HepG2 (cell line): ENCODE data around the gene ABCE1. TPM values are rescaled to one million over a fixed set of nuclear protein-coding genes. Genes with fewer than 3 reads are reported as not detected.

Experiments
- ATF2 ChIP-seq: sonication (generic); formaldehyde crosslinking; IDR thresholded peaks from 2 replicates; pipeline ENCODE4 v1.4.0; 2020; ENCODE audit warnings: missing genetic modification reagents
- BORCS8-MEF2B ChIP-seq: sonication (generic); formaldehyde crosslinking; IDR thresholded peaks from 2 replicates; pipeline ENCODE4 v1.8.0; 2022; ENCODE audit warnings: mild to moderate bottlenecking, missing genetic modification reagents
- BRCA1 ChIP-seq: sonication (generic); formaldehyde crosslinking; IDR thresholded peaks from 2 replicates; pipeline ENCODE4 v1.4.0; 2020; ENCODE audit warnings: missing genetic modification reagents
- FOXA3 ChIP-seq: IDR thresholded peaks from 2 replicates; pipeline ENCODE4 v1.6.1; 2016; ENCODE audit warnings: missing genetic modification reagents, missing compliant biosample characterization
- IRF9 ChIP-seq: sonication (generic); formaldehyde crosslinking; IDR thresholded peaks from 2 replicates; pipeline ENCODE4 v1.8.0; 2022; ENCODE audit warnings: missing genetic modification reagents, mild to moderate bottlenecking, borderline replicate concordance
- KDM6A ChIP-seq: IDR thresholded peaks from 2 replicates; pipeline ENCODE4 v1.6.1; 2016; ENCODE audit warnings: low read depth
- ONECUT2 ChIP-seq: sonication (generic); formaldehyde crosslinking; IDR thresholded peaks from 2 replicates; pipeline ENCODE4 v1.4.0; 2020; ENCODE audit warnings: missing genetic modification reagents
- PAWR ChIP-seq: sonication (generic); formaldehyde crosslinking; IDR thresholded peaks from 2 replicates; pipeline ENCODE4 v1.4.0; 2020; ENCODE audit warnings: missing genetic modification reagents, mild to moderate bottlenecking, borderline replicate concordance
- PHF20 ChIP-seq: sonication (generic); formaldehyde crosslinking; IDR thresholded peaks from 2 replicates; pipeline ENCODE4 v1.5.0; 2020; ENCODE audit warnings: mild to moderate bottlenecking, missing genetic modification reagents
- POLR2G ChIP-seq: fragments of 200-400 bp; formaldehyde crosslinking; IDR thresholded peaks from 2 replicates; pipeline ENCODE4 v1.6.1; 2018; ENCODE audit warnings: mild to moderate bottlenecking, low read depth, low read length, moderate library complexity
- PTBP1 ChIP-seq: fragments of 200-400 bp; formaldehyde crosslinking; IDR thresholded peaks from 2 replicates; pipeline ENCODE4 v1.6.1; 2018; ENCODE audit warnings: low read length, low read depth; ENCODE audit not compliant: poor library complexity, severe bottlenecking
- SETDB1 ChIP-seq: sonication (generic); formaldehyde crosslinking; IDR thresholded peaks from 2 replicates; pipeline ENCODE4 v1.5.1; 2020; ENCODE audit warnings: missing genetic modification reagents, mild to moderate bottlenecking, borderline replicate concordance
- SP1 ChIP-seq, 2 experiments: fragments of 450-650 bp in 1 of 2; sonication (generic) in 1 of 2; formaldehyde crosslinking in 1 of 2; IDR thresholded peaks; 2 replicates each; pipeline versions ENCODE4 v1.4.0 to v1.6.1; 2016 to 2020; ENCODE audit warnings: missing genetic modification reagents in 1 of 2
- STAT5B ChIP-seq: sonication (generic); formaldehyde crosslinking; IDR thresholded peaks from 2 replicates; pipeline ENCODE4 v1.4.0; 2020; ENCODE audit warnings: missing genetic modification reagents
- TEF ChIP-seq: sonication (generic); formaldehyde crosslinking; IDR thresholded peaks from 2 replicates; pipeline ENCODE4 v1.5.0; 2020; ENCODE audit warnings: missing genetic modification reagents
- ZNF670 ChIP-seq: sonication (generic); formaldehyde crosslinking; IDR thresholded peaks from 2 replicates; pipeline ENCODE4 v1.8.0; 2022; ENCODE audit warnings: mild to moderate bottlenecking, missing genetic modification reagents, borderline replicate concordance
- polyA plus RNA-seq, 8 experiments: library from polyadenylated mRNA; depleted of rRNA in 3 of 8; stranded (reverse) in 7 of 8; unstranded in 1 of 8; fragments of >200 nt; fragmentation: Illumina TruSeq in 4 of 8; extraction: Trizol in 4 of 8; gene quantifications; 2 replicates each; pipeline versions ENCODE4 v1.2.1 to v1.2.3, GENCODE V29; 2011 to 2016; ENCODE audit warnings: low read depth in 4 of 8, missing spikeins in 1 of 8, mixed read lengths in 1 of 8; ENCODE audit not compliant: insufficient read depth in 1 of 8
- total RNA-seq, 5 experiments: library from RNA; depleted of rRNA; stranded (reverse); fragments of >200 nt; fragmentation: Illumina TruSeq; extraction: Trizol; gene quantifications; 2 replicates each; pipeline ENCODE4 v1.2.3, GENCODE V29; 2016; ENCODE audit warnings: low read depth in 1 of 5
- TF ChIP-seq, protein P1 (sequence below): sonication (generic); formaldehyde crosslinking; IDR thresholded peaks from 2 replicates; pipeline ENCODE4 v1.4.0; 2020; ENCODE audit warnings: missing genetic modification reagents, low read depth, mild to moderate bottlenecking, borderline replicate concordance
- TF ChIP-seq, protein P2 (sequence below): sonication (generic); formaldehyde crosslinking; IDR thresholded peaks from 2 replicates; pipeline ENCODE4 v1.4.0; 2020; ENCODE audit warnings: missing genetic modification reagents, mild to moderate bottlenecking, borderline replicate concordance
- TF ChIP-seq, protein P3 (sequence below): sonication (generic); formaldehyde crosslinking; IDR thresholded peaks from 2 replicates; pipeline ENCODE4 v1.4.0; 2020; ENCODE audit warnings: missing genetic modification reagents

Gene ABCE1
- total and polyA plus RNA-seq, 2 of the 13 experiments (the other 11 are each of a cell fraction or from before 2014, with no cell fraction given), result 50.8 to 139 TPM

GRCh38 chr4:145097821-145098674 is at the start of gene ABCE1, which contains the start of gene ANAPC10 (continued):
- TF ChIP-seq IRF9 (no peak), PHF20 (CRISPR knock-in tag) (peak; percentile 94), SP1 (IDR thresholded peaks at IDR 0.05) (no peak), SP1 (CRISPR knock-in tag; IDR thresholded peaks at IDR 0.05) (peak; percentile 51; the same call in 1 of the 2 replicates), TEF (no peak; the same call in 1 of the 2 replicates), PTBP1 (no peak), KDM6A (no peak), ZNF670 (CRISPR knock-in tag) (no peak), STAT5B (CRISPR knock-in tag) (no peak), ONECUT2 (CRISPR knock-in tag) (no peak), BORCS8-MEF2B (CRISPR knock-in tag) (peak; percentile 89), FOXA3 (CRISPR knock-in tag) (peak; percentile 56), PAWR (CRISPR knock-in tag) (no peak), POLR2G (peak; percentile 94), SETDB1 (CRISPR knock-in tag) (no peak), ATF2 (CRISPR knock-in tag) (peak; percentile 91), BRCA1 (peak; percentile 76; the same call in 1 of the 2 replicates)
- TF ChIP-seq, protein P1, sequence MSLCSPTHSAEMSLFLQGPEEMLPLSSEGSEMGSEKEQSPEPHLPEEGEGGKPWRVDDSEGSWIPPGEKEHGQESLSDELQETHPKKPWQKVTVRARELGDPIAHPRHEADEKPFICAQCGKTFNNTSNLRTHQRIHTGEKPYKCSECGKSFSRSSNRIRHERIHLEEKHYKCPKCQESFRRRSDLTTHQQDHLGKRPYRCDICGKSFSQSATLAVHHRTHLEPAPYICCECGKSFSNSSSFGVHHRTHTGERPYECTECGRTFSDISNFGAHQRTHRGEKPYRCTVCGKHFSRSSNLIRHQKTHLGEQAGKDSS (CRISPR knock-in tag), result 0 out of 2 replicates have a peak, but pooled peaks have one; percentile 52
- TF ChIP-seq, protein P2, sequence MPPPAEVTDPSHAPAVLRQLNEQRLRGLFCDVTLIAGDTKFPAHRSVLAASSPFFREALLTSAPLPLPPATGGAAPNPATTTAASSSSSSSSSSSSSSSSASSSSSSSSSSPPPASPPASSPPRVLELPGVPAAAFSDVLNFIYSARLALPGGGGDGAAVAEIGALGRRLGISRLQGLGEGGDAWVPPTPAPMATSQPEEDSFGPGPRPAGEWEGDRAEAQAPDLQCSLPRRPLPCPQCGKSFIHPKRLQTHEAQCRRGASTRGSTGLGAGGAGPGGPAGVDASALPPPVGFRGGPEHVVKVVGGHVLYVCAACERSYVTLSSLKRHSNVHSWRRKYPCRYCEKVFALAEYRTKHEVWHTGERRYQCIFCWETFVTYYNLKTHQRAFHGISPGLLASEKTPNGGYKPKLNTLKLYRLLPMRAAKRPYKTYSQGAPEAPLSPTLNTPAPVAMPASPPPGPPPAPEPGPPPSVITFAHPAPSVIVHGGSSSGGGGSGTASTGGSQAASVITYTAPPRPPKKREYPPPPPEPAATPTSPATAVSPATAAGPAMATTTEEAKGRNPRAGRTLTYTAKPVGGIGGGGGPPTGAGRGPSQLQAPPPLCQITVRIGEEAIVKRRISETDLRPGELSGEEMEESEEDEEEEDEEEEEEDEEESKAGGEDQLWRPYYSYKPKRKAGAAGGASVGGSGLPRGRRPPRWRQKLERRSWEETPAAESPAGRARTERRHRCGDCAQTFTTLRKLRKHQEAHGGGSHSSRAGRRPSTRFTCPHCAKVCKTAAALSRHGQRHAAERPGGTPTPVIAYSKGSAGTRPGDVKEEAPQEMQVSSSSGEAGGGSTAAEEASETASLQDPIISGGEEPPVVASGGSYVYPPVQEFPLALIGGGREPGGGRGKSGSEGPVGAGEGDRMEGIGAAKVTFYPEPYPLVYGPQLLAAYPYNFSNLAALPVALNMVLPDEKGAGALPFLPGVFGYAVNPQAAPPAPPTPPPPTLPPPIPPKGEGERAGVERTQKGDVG, result 0 out of 2 replicates have a peak, but pooled peaks have one; percentile 82
- TF ChIP-seq, protein P3, sequence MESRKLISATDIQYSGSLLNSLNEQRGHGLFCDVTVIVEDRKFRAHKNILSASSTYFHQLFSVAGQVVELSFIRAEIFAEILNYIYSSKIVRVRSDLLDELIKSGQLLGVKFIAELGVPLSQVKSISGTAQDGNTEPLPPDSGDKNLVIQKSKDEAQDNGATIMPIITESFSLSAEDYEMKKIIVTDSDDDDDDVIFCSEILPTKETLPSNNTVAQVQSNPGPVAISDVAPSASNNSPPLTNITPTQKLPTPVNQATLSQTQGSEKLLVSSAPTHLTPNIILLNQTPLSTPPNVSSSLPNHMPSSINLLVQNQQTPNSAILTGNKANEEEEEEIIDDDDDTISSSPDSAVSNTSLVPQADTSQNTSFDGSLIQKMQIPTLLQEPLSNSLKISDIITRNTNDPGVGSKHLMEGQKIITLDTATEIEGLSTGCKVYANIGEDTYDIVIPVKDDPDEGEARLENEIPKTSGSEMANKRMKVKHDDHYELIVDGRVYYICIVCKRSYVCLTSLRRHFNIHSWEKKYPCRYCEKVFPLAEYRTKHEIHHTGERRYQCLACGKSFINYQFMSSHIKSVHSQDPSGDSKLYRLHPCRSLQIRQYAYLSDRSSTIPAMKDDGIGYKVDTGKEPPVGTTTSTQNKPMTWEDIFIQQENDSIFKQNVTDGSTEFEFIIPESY (CRISPR knock-in tag), result no peak
